Keratinocyte (primary cell): Measurements from ENCODE around the gene TNNC2. TPM values are rescaled to one million over a fixed set of nuclear protein-coding genes. Genes with fewer than 3 reads are reported as not detected.

Experiments used
- DNase-seq: peaks from one replicate; pipeline ENCODE4 v3.0.0-alpha.2; 2011; ENCODE audit warnings: low read depth, missing footprints, low spot score
- FAIRE-seq: peaks from 2 replicates; lab custom pipeline; 2011; peaks lifted over from hg19 to GRCh38; lab: Jason Lieb, UNC
- H2AFZ ChIP-seq: 2 replicates; pipeline ENCODE4 v1.6.0; 2012; ENCODE audit warnings: low read length, control low read depth, inconsistent platforms; ENCODE audit not compliant: control insufficient read depth
- H3K27ac ChIP-seq: 2 replicates; pipeline ENCODE4 v1.5.1; 2011; ENCODE audit warnings: low read length; ENCODE audit not compliant: control insufficient read depth, insufficient read depth
- H3K27me3 ChIP-seq: 3 replicates; pipeline ENCODE4 v1.6.0; 2011; ENCODE audit warnings: low read length; ENCODE audit not compliant: control insufficient read depth, insufficient read depth; ENCODE audit errors: extremely low read depth
- H3K36me3 ChIP-seq, 2 experiments: 2 replicates in 1 of 2; 3 replicates in 1 of 2; pipeline ENCODE4 v1.5.1; 2011; ENCODE audit warnings: low read length in 2 of 2, mild to moderate bottlenecking in 1 of 2; ENCODE audit not compliant: control insufficient read depth in 2 of 2, insufficient read depth in 2 of 2; ENCODE audit errors: extremely low read depth in 1 of 2
- H3K4me1 ChIP-seq: 3 replicates; pipeline ENCODE4 v1.5.1; 2011; ENCODE audit warnings: low read length; ENCODE audit not compliant: control insufficient read depth, insufficient read depth; ENCODE audit errors: extremely low read depth
- H3K4me2 ChIP-seq: 3 replicates; pipeline ENCODE4 v1.6.0; 2011; ENCODE audit warnings: low read depth, low read length; ENCODE audit not compliant: control insufficient read depth, insufficient read depth; ENCODE audit errors: extremely low read depth
- H3K4me3 ChIP-seq, 3 experiments: fragments of 200-600 bp in 1 of 3; sonication (generic) in 1 of 3; 2 replicates in 2 of 3; 3 replicates in 1 of 3; pipeline ENCODE4 v1.5.1; 2011 to 2016; ENCODE audit warnings: low read length in 3 of 3, mild to moderate bottlenecking in 3 of 3, control low read depth in 2 of 3, inconsistent platforms in 1 of 3, low read depth in 1 of 3, mixed read lengths in 1 of 3, mixed run types in 1 of 3, moderate library complexity in 1 of 3; ENCODE audit not compliant: control insufficient read depth in 2 of 3, insufficient read depth in 2 of 3; ENCODE audit errors: extremely low read depth in 1 of 3
- H3K79me2 ChIP-seq: 2 replicates; pipeline ENCODE4 v1.6.0; 2012; ENCODE audit warnings: low read length; ENCODE audit not compliant: control insufficient read depth, insufficient read depth
- H3K9ac ChIP-seq: 3 replicates; pipeline ENCODE4 v1.6.0; 2011; ENCODE audit warnings: low read length; ENCODE audit not compliant: control insufficient read depth, insufficient read depth; ENCODE audit errors: extremely low read depth
- H3K9me1 ChIP-seq: 3 replicates; pipeline ENCODE4 v1.6.0; 2011; ENCODE audit warnings: low read length; ENCODE audit not compliant: control insufficient read depth, insufficient read depth; ENCODE audit errors: extremely low read depth
- H3K9me3 ChIP-seq: 2 replicates; pipeline ENCODE4 v1.5.1; 2012; ENCODE audit warnings: low read depth, low read length; ENCODE audit not compliant: control insufficient read depth
- H4K20me1 ChIP-seq: 3 replicates; pipeline ENCODE4 v1.6.0; 2011; ENCODE audit warnings: low read length; ENCODE audit not compliant: control insufficient read depth, insufficient read depth; ENCODE audit errors: extremely low read depth
- CTCF ChIP-seq, 3 experiments: IDR thresholded peaks in 1 of 3; conservative IDR thresholded peaks in 1 of 3; optimal IDR thresholded peaks in 1 of 3; 2 replicates in 2 of 3; 3 replicates in 1 of 3; pipeline versions ENCODE3 to v1.5.1; 2011; ENCODE audit warnings: low read length in 3 of 3, mild to moderate bottlenecking in 3 of 3, moderate library complexity in 2 of 3, control low read depth in 1 of 3, inconsistent platforms in 1 of 3; ENCODE audit not compliant: insufficient read depth in 2 of 3; ENCODE audit errors: extremely low read depth in 1 of 3
- EZH2 ChIP-seq: IDR thresholded peaks from one replicate; pipeline ENCODE4 v1.6.1; 2012; ENCODE audit warnings: inconsistent platforms, mild to moderate bottlenecking, low read length, moderate library complexity
- dilution Hi-C: fragments of 300-500 bp; cut with MboI; formaldehyde crosslinking; loops from one replicate; pipeline ENCODE4 v1.7.0; 2020; ENCODE audit warnings: low sequenced_read_pairs; ENCODE audit not compliant: extremely low pct_ligation_motif_present
- polyA plus RNA-seq, 5 experiments: library from polyadenylated mRNA; depleted of rRNA in 3 of 5; stranded (reverse) in 3 of 5; stranded (forward) in 1 of 5; unstranded in 1 of 5; fragments of >200 nt; gene quantifications; 1 replicate in 1 of 5; 2 replicates in 3 of 5; 3 replicates in 1 of 5; pipeline versions ENCODE4 v1.2.1 to v1.2.3, GENCODE V29; 2011 to 2012; ENCODE audit warnings: missing spikeins in 2 of 5, low read depth in 1 of 5, low replicate concordance in 1 of 5

TNNC2 gene
- polyA plus RNA-seq, 1 donor (not counting 4 experiments of a cell fraction or from before 2014, with no cell fraction given) = 0.16 TPM

- no peaks in the 10 kb centered on the region for H3K9me3 ChIP-seq
- no peak overlapping the region for H3K27ac ChIP-seq
- no peaks in the 10 kb centered on the region for H3K36me3 ChIP-seq
- no peaks in the 10 kb centered on the region for H3K79me2 ChIP-seq
- no peak overlapping the region for H2AFZ ChIP-seq
- no peak for FAIRE-seq
- H3K9ac ChIP-seq = no peak overlapping the region
- H4K20me1 ChIP-seq = no peaks in the 10 kb centered on the region
- H3K9me1 ChIP-seq = peaks cover 2% of the 10 kb centered on the region
- no peak for DNase-seq
- no peak overlapping the region for H3K4me2 ChIP-seq
- dilution Hi-C loops = no loop called here
- H3K27me3 ChIP-seq = peaks cover 8% of the 10 kb centered on the region
- no peak overlapping the region for H3K4me3 ChIP-seq
- no peak for TF ChIP-seq CTCF (optimal IDR thresholded peaks at IDR 0.05 in 1 of 3, IDR thresholded peaks at IDR 0.05 in 1 of 3, conservative IDR thresholded peaks at IDR 0.05 in 1 of 3; ENCODE audit: extremely low read depth in 1 of 3, insufficient read depth in 2 of 3, low read length in 3 of 3)
- TF ChIP-seq EZH2 = no peak
- peaks cover 10% of the 10 kb centered on the region for H3K4me1 ChIP-seq
These were observed 1.5 kb upstream of the TNNC2 start for GRCh38 chr20:45828589-45828988.

- TF ChIP-seq CTCF (optimal IDR thresholded peaks at IDR 0.05 in 1 of 3, IDR thresholded peaks at IDR 0.05 in 1 of 3, conservative IDR thresholded peaks at IDR 0.05 in 1 of 3; ENCODE audit: extremely low read depth in 1 of 3, insufficient read depth in 2 of 3, low read length in 3 of 3) (no peak), EZH2 (no peak)
- no peak overlapping the region for H3K9ac ChIP-seq
- peaks cover 16% of the 10 kb centered on the region for H3K27me3 ChIP-seq
- H3K4me1 ChIP-seq = peaks cover 10% of the 10 kb centered on the region
- no peak for FAIRE-seq
- H3K4me2 ChIP-seq = no peak overlapping the region
- H3K79me2 ChIP-seq = no peaks in the 10 kb centered on the region
- H3K4me3 ChIP-seq = no peak overlapping the region
- H3K9me1 ChIP-seq = no peaks in the 10 kb centered on the region
- dilution Hi-C loops = no loop called here
- no peak overlapping the region for H2AFZ ChIP-seq
- DNase-seq = no peak
- H3K36me3 ChIP-seq = no peaks in the 10 kb centered on the region
- H4K20me1 ChIP-seq = no peaks in the 10 kb centered on the region
- H3K9me3 ChIP-seq = no peaks in the 10 kb centered on the region
- no peak overlapping the region for H3K27ac ChIP-seq
These were observed 600 bp upstream of the TNNC2 start for GRCh38 chr20:45827712-45828111.
